CD4-positive, alpha-beta T cell treated with Interferon alpha-2 for 1 hour (primary cell): ENCODE results near the gene TMEM50A.
"Not testable (repeated sequence)": the region's sequence is repeated elsewhere in the genome, so short reads cannot be mapped to it uniquely, and the experiment has no call there.

ENCODE experiments used
- DNase-seq, 2 donors: peaks; one replicate each; pipeline ENCODE4 v3.0.0-alpha.2; 2020 to 2022

Gene TMEM50A

GRCh38 chr1:25338188-25338981 is at the start of gene TMEM50A:
Gene TMEM50A, plus strand, starts transcription at chr1:25338334. Its CDS starts 2,153 bp downstream, at chr1:25340487.
- peak; percentile 89 to 94 for DNase-seq

- DNase-seq = not testable (repeated sequence)
These were observed 49.5 kb upstream of the TMEM50A start for GRCh38 chr1:25288573-25289101.

GRCh38 chr1:25290043-25290442 is 48.1 kb upstream of the TMEM50A start:
- not testable (repeated sequence) for DNase-seq

GRCh38 chr1:25293426-25293825 is 44.7 kb upstream of the TMEM50A start:
- DNase-seq = not testable (repeated sequence)

GRCh38 chr1:25294889-25295826 is 43.0 kb upstream of the TMEM50A start:
- DNase-seq = not testable (repeated sequence)

- not testable (repeated sequence) for DNase-seq
These were observed 41.6 kb upstream of the TMEM50A start for GRCh38 chr1:25296501-25296900.

GRCh38 chr1:25300729-25301128 is 37.4 kb upstream of the TMEM50A start:
- not testable (repeated sequence) for DNase-seq

- DNase-seq = not testable (repeated sequence)
These were observed 35.8 kb upstream of the TMEM50A start for GRCh38 chr1:25302330-25302729.

- DNase-seq = not testable (repeated sequence)
These were observed 33.2 kb upstream of the TMEM50A start for GRCh38 chr1:25304936-25305335.

- not testable (repeated sequence) for DNase-seq
These were observed 30.0 kb upstream of the TMEM50A start for GRCh38 chr1:25308168-25308567.

- peak in 1 of 2 donors; percentile 3 for DNase-seq
These were observed 29.0 kb upstream of the TMEM50A start for GRCh38 chr1:25309085-25309484.

- DNase-seq = not testable (repeated sequence)
These were observed 28.6 kb upstream of the TMEM50A start for GRCh38 chr1:25309486-25309885.

- DNase-seq = not testable (repeated sequence)
These were observed 25.2 kb upstream of the TMEM50A start for GRCh38 chr1:25312806-25313470.

GRCh38 chr1:25320314-25320938 is 17.7 kb upstream of the TMEM50A start:
- not testable (repeated sequence) for DNase-seq

GRCh38 chr1:25322127-25322526 is 16.0 kb upstream of the TMEM50A start:
- not testable (repeated sequence) for DNase-seq

- not testable (repeated sequence) for DNase-seq
These were observed 13.7 kb upstream of the TMEM50A start for GRCh38 chr1:25324407-25324806.

GRCh38 chr1:25327864-25328790 is 10.0 kb upstream of the TMEM50A start:
- not testable (repeated sequence) for DNase-seq

GRCh38 chr1:25328791-25329185 is 9.3 kb upstream of the TMEM50A start:
- not testable (repeated sequence) for DNase-seq

GRCh38 chr1:25329336-25329735 is 8.8 kb upstream of the TMEM50A start:
- DNase-seq = not testable (repeated sequence)

GRCh38 chr1:25329950-25330349 is 8.2 kb upstream of the TMEM50A start:
- peak; percentile 12 to 24 for DNase-seq

GRCh38 chr1:25336922-25337354 is 1.2 kb upstream of the TMEM50A start:
- DNase-seq = peak; percentile 6 to 40
